ENCODE results near the gene FHOD3. TPM values are rescaled to one million over a fixed set of nuclear protein-coding genes. Genes with fewer than 3 reads are reported as not detected.

Gene FHOD3
- total RNA-seq, 1 experiment from 2014 or later: 10.6 TPM

DNA sequence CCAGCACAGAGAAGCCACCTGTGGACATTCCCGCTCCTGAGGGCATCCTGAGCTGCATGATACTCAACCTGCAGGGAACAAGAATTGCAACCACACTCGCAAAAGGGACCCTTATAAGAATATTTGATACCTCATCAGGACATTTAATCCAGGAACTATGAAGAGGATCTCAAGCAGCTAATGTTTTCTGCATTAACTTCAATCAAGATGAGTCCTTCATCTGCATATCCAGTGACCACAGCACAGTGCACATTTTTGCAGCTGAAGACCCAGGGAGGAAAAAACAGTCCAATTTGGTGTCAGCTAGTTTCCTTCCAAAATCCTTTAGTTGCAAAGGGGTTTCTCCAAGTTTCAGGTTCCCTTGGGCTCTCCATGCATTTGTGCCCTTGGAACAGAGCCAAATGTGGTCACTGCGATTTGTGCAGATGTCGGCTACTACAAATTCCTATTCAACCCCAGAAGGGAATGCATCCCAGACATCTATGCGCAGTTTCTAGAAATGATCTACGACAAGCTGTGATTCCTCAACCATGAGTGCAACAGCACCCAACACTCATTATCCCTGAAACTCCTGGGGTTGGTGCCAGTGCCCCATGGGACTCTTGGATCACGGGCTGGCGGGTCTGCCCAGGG, 23.3 kb upstream of the FHOD3 start:
- CTCF ChIA-PET: no interaction called here
- BruUV-seq (replicated peaks): no TSS peak
- POLR2A ChIA-PET (ENCODE audit: unreplicated experiment): no interaction called here

DNA sequence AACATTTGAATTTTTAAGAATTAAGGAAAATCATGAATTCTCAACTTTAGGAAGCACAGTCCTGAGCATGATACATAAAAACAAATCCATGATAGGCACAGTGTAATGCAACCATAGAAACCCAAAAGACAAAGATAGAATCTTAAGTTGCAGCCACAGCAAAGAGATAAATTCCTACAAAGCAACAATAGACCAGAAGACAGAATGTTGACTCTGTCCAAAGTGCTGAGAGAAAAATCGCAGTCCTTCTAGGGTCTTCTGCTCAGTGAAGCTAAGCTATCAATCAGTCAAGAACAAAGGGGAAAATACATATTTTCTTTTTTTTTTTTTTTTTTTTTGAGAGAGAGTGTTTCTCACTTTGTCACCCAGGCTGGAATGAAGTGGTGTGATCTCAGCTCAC, 22.0 kb upstream of the FHOD3 start:
- no peaks in the 10 kb centered on the region for H3K9me2 ChIP-seq (ENCODE audit: insufficient read depth)
- no peaks in the 10 kb centered on the region for H4K20me1 ChIP-seq (ENCODE audit: insufficient read depth)
- H3K79me2 ChIP-seq (ENCODE audit: low read depth): no peaks in the 10 kb centered on the region
- no peak overlapping the region for H2AFZ ChIP-seq
- H3K9me3 ChIP-seq (ENCODE audit: insufficient read depth, low read depth): no peaks in the 10 kb centered on the region
- H3K4me2 ChIP-seq: no peak overlapping the region
- BruUV-seq (replicated peaks): no TSS peak
- H3F3A ChIP-seq (ENCODE audit: insufficient read depth, low read depth): 0 out of 2 replicates have a peak, but pooled peaks cover 4% of the 10 kb centered on the region
- H3K4me1 ChIP-seq (replicated peaks; ENCODE audit: insufficient read depth): no peaks in the 10 kb centered on the region
- TF ChIP-seq EZH2 (IDR thresholded peaks at IDR 0.05; ENCODE audit: low read depth): no peak
- TF ChIP-seq, protein P1, sequence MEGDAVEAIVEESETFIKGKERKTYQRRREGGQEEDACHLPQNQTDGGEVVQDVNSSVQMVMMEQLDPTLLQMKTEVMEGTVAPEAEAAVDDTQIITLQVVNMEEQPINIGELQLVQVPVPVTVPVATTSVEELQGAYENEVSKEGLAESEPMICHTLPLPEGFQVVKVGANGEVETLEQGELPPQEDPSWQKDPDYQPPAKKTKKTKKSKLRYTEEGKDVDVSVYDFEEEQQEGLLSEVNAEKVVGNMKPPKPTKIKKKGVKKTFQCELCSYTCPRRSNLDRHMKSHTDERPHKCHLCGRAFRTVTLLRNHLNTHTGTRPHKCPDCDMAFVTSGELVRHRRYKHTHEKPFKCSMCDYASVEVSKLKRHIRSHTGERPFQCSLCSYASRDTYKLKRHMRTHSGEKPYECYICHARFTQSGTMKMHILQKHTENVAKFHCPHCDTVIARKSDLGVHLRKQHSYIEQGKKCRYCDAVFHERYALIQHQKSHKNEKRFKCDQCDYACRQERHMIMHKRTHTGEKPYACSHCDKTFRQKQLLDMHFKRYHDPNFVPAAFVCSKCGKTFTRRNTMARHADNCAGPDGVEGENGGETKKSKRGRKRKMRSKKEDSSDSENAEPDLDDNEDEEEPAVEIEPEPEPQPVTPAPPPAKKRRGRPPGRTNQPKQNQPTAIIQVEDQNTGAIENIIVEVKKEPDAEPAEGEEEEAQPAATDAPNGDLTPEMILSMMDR (conservative IDR thresholded peaks at IDR 0.05): no peak
- intact Hi-C loops (cut with micrococcal nuclease; ENCODE audit: unreplicated experiment): no loop called here
- no peak for DNase-seq
- H3K36me3 ChIP-seq (ENCODE audit: low read depth): no peaks in the 10 kb centered on the region
- H3K4me3 ChIP-seq: no peak overlapping the region
- POLR2A ChIA-PET (ENCODE audit: unreplicated experiment): no interaction called here
- H3K27ac ChIP-seq: no peak overlapping the region
- no peaks in the 10 kb centered on the region for H3K27me3 ChIP-seq (ENCODE audit: insufficient read depth, low read depth)
- CTCF ChIA-PET: no interaction called here

More for the DNA sequence above, 23.3 kb upstream of the FHOD3 start:
- Histone ChIP-seq H3K27ac (no peak overlapping the region), H3K27me3 (ENCODE audit: insufficient read depth, low read depth) (no peaks in the 10 kb centered on the region), H3K4me2 (no peak overlapping the region), H3K9me3 (ENCODE audit: insufficient read depth, low read depth) (no peaks in the 10 kb centered on the region), H3K9me2 (ENCODE audit: insufficient read depth) (no peaks in the 10 kb centered on the region), H3K4me1 (replicated peaks; ENCODE audit: insufficient read depth) (no peaks in the 10 kb centered on the region), H3K36me3 (ENCODE audit: low read depth) (no peaks in the 10 kb centered on the region), H3K4me3 (no peak overlapping the region), H2AFZ (no peak overlapping the region), H3K79me2 (ENCODE audit: low read depth) (no peaks in the 10 kb centered on the region), H4K20me1 (ENCODE audit: insufficient read depth) (no peaks in the 10 kb centered on the region), H3F3A (ENCODE audit: insufficient read depth, low read depth) (0 out of 2 replicates have a peak, but pooled peaks cover 4% of the 10 kb centered on the region)
- DNase-seq: no peak
- intact Hi-C loops (cut with micrococcal nuclease; ENCODE audit: unreplicated experiment): no loop called here
- no peak for TF ChIP-seq EZH2 (IDR thresholded peaks at IDR 0.05; ENCODE audit: low read depth)
- TF ChIP-seq, protein P1 (conservative IDR thresholded peaks at IDR 0.05): no peak

DNA sequence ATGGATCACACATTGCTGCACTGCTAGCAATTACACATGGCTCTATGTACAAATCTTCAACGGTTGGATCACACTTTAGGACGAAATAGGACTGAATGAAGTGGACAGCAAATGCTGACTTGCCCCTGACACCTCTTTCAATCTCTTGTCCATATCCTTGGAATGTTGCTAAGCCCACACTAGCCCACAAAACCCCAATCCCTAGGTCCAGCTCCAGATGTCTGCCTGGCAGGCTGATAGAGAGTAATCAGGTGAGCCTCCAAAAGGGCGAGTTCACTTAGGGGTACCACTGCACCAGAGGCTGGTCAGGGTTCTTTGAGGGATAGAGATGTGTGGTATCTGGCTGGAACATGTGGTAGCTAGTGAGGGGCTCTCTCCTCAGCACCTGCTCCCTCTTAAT, 18.5 kb upstream of the FHOD3 start:
- intact Hi-C loops (cut with micrococcal nuclease; ENCODE audit: unreplicated experiment): no loop called here
- H3K4me2 ChIP-seq: no peak overlapping the region
- H3K4me3 ChIP-seq: no peak overlapping the region
- H2AFZ ChIP-seq: no peak overlapping the region
- no peaks in the 10 kb centered on the region for H3K4me1 ChIP-seq (replicated peaks; ENCODE audit: insufficient read depth)
- CTCF ChIA-PET: no interaction called here
- no peak overlapping the region for H3K27ac ChIP-seq
- BruUV-seq (replicated peaks): no TSS peak
- 0 out of 2 replicates have a peak, but pooled peaks cover 4% of the 10 kb centered on the region for H3F3A ChIP-seq (ENCODE audit: insufficient read depth, low read depth)
- H3K27me3 ChIP-seq (ENCODE audit: insufficient read depth, low read depth): no peaks in the 10 kb centered on the region
- H3K9me2 ChIP-seq (ENCODE audit: insufficient read depth): no peaks in the 10 kb centered on the region
- DNase-seq: no peak
- H4K20me1 ChIP-seq (ENCODE audit: insufficient read depth): no peaks in the 10 kb centered on the region
- no peaks in the 10 kb centered on the region for H3K79me2 ChIP-seq (ENCODE audit: low read depth)
- TF ChIP-seq EZH2 (IDR thresholded peaks at IDR 0.05; ENCODE audit: low read depth): no peak
- TF ChIP-seq, protein P1 (conservative IDR thresholded peaks at IDR 0.05): no peak
- POLR2A ChIA-PET (ENCODE audit: unreplicated experiment): interaction anchor here (0.7 kb wide), 1 partner anchor 284 kb away, joined by 5 read pairs; no protein-coding TSS in a partner anchor
- no peaks in the 10 kb centered on the region for H3K9me3 ChIP-seq (ENCODE audit: insufficient read depth, low read depth)
- no peaks in the 10 kb centered on the region for H3K36me3 ChIP-seq (ENCODE audit: low read depth)

All from PC-9 (cell line).